HEK293 (cell line): ENCODE results near the gene DGKH.

Experiments
- ZBTB21 ChIP-seq: fragments of 450-650 bp; formaldehyde crosslinking; IDR thresholded peaks from 2 replicates; pipeline ENCODE4 v1.5.1; 2017; ENCODE audit warnings: missing biosample characterization, missing genetic modification characterization
- ZFP37 ChIP-seq: fragments of 450-650 bp; formaldehyde crosslinking; IDR thresholded peaks from 2 replicates; pipeline ENCODE4 v1.5.1; 2016; ENCODE audit warnings: missing biosample characterization, missing genetic modification characterization
- ZNF10 ChIP-seq: fragments of 450-650 bp; formaldehyde crosslinking; IDR thresholded peaks from 2 replicates; pipeline ENCODE4 v1.5.1; 2017; ENCODE audit warnings: missing biosample characterization, missing genetic modification characterization
- ZNF341 ChIP-seq: fragments of 450-650 bp; formaldehyde crosslinking; IDR thresholded peaks from 2 replicates; pipeline ENCODE4; 2016; ENCODE audit warnings: low read depth, missing biosample characterization, missing genetic modification characterization
- ZNF394 ChIP-seq: fragments of 450-650 bp; formaldehyde crosslinking; IDR thresholded peaks from 2 replicates; pipeline ENCODE4 v1.5.1; 2016; ENCODE audit warnings: missing biosample characterization, missing genetic modification characterization, mild to moderate bottlenecking, moderate library complexity, borderline replicate concordance
- ZNF501 ChIP-seq: fragments of 450-650 bp; formaldehyde crosslinking; IDR thresholded peaks from 2 replicates; pipeline ENCODE4 v1.5.1; 2016; ENCODE audit warnings: missing biosample characterization, missing genetic modification characterization
- ZNF596 ChIP-seq: fragments of 450-650 bp; IDR thresholded peaks from 2 replicates; pipeline ENCODE4 v1.5.0; 2018; ENCODE audit warnings: missing biosample characterization, mild to moderate bottlenecking, missing genetic modification characterization, moderate library complexity
- ZNF600 ChIP-seq: fragments of 450-650 bp; formaldehyde crosslinking; IDR thresholded peaks from 2 replicates; pipeline ENCODE4 v1.5.1; 2016; ENCODE audit warnings: missing biosample characterization, missing genetic modification characterization
- ZSCAN30 ChIP-seq: fragments of 450-650 bp; IDR thresholded peaks from 2 replicates; pipeline ENCODE4 v1.5.1; 2018; ENCODE audit warnings: missing biosample characterization, mild to moderate bottlenecking, missing genetic modification characterization, moderate library complexity
- TF ChIP-seq, protein P1 (sequence below): fragments of 450-650 bp; formaldehyde crosslinking; IDR thresholded peaks from 2 replicates; pipeline ENCODE4 v1.5.1; 2016; ENCODE audit warnings: missing biosample characterization, missing genetic modification characterization
- TF ChIP-seq, protein P2 (sequence below): fragments of 450-650 bp; formaldehyde crosslinking; IDR thresholded peaks from 2 replicates; pipeline ENCODE4 v1.5.1; 2016; ENCODE audit warnings: missing biosample characterization, missing genetic modification characterization
- TF ChIP-seq, protein P3 (sequence below): fragments of 450-650 bp; formaldehyde crosslinking; IDR thresholded peaks from 2 replicates; pipeline ENCODE4 v1.5.1; 2016; ENCODE audit warnings: missing biosample characterization, missing genetic modification characterization
- TF ChIP-seq, protein P4 (sequence below): fragments of 450-650 bp; formaldehyde crosslinking; IDR thresholded peaks from 2 replicates; pipeline ENCODE4 v1.5.1; 2016; ENCODE audit warnings: missing biosample characterization, missing genetic modification characterization
- TF ChIP-seq, protein P5 (sequence below): fragments of 450-650 bp; formaldehyde crosslinking; IDR thresholded peaks from 2 replicates; pipeline ENCODE4 v1.5.1; 2017; ENCODE audit warnings: missing biosample characterization, missing genetic modification characterization
- TF ChIP-seq, protein P6 (sequence below): fragments of 450-650 bp; formaldehyde crosslinking; IDR thresholded peaks from 2 replicates; pipeline ENCODE4 v1.5.1; 2016; ENCODE audit warnings: missing biosample characterization, missing genetic modification characterization

The DGKH gene

DNA sequence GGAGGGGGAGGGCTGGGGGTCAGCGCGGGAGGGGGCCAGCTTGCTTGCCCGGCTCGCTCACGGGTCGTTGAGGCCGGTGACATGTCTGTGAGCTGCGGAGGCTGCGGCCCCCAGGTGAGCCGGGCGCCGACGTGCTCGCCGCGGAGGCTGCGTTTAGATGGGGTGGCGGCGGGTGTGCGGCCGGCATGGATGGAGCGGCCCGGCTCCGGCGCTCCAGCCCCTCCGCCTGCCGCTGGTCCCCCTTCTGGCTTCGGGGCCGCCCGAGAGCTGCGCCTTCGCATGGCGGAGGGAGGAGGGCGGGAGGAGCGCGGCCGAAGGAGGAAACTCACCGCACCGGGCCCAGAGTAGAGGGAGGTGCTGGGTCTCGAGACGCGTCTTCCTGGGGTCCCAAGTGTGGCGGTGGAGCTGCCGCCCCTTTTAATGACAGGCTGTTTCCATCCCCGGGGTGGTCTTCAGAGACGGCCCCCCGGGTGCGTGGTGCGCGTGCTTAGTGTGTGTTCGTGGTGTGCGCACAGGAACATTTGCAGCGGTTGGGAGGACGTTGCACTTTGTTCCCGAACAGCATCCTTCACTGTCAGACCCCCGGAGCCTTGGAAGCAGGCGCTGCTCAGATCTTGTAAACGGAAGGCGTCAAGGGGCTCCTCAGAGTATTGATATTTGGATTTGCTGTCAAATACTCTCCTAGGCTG is 223.8 kb downstream of the DGKH start, which contains the start of gene AKAP11 (continued):
- TF ChIP-seq ZNF394 (tag by site-specific recombination) (0 out of 2 replicates have a peak, but pooled peaks have one; percentile 38), ZNF341 (tag by site-specific recombination) (peak; percentile 99), ZNF10 (peak; percentile 29; the same call in 1 of the 2 replicates), ZBTB21 (no peak), ZSCAN30 (tag by site-specific recombination) (peak; percentile 51), ZNF600 (tag by site-specific recombination) (peak; percentile 99), ZNF596 (tag by site-specific recombination) (peak; percentile 19; the same call in 1 of the 2 replicates), ZNF501 (tag by site-specific recombination) (peak; percentile 26; the same call in 1 of the 2 replicates), ZFP37 (tag by site-specific recombination) (peak; percentile 86; the same call in 1 of the 2 replicates)
- TF ChIP-seq, protein P1, sequence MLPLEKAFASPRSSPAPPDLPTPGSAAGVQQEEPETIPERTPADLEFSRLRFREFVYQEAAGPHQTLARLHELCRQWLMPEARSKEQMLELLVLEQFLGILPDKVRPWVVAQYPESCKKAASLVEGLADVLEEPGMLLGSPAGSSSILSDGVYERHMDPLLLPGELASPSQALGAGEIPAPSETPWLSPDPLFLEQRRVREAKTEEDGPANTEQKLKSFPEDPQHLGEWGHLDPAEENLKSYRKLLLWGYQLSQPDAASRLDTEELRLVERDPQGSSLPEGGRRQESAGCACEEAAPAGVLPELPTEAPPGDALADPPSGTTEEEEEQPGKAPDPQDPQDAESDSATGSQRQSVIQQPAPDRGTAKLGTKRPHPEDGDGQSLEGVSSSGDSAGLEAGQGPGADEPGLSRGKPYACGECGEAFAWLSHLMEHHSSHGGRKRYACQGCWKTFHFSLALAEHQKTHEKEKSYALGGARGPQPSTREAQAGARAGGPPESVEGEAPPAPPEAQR: no peak
- TF ChIP-seq, protein P2, sequence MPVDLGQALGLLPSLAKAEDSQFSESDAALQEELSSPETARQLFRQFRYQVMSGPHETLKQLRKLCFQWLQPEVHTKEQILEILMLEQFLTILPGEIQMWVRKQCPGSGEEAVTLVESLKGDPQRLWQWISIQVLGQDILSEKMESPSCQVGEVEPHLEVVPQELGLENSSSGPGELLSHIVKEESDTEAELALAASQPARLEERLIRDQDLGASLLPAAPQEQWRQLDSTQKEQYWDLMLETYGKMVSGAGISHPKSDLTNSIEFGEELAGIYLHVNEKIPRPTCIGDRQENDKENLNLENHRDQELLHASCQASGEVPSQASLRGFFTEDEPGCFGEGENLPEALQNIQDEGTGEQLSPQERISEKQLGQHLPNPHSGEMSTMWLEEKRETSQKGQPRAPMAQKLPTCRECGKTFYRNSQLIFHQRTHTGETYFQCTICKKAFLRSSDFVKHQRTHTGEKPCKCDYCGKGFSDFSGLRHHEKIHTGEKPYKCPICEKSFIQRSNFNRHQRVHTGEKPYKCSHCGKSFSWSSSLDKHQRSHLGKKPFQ: peak; percentile 51; the same call in 1 of the 2 replicates
- TF ChIP-seq, protein P3, sequence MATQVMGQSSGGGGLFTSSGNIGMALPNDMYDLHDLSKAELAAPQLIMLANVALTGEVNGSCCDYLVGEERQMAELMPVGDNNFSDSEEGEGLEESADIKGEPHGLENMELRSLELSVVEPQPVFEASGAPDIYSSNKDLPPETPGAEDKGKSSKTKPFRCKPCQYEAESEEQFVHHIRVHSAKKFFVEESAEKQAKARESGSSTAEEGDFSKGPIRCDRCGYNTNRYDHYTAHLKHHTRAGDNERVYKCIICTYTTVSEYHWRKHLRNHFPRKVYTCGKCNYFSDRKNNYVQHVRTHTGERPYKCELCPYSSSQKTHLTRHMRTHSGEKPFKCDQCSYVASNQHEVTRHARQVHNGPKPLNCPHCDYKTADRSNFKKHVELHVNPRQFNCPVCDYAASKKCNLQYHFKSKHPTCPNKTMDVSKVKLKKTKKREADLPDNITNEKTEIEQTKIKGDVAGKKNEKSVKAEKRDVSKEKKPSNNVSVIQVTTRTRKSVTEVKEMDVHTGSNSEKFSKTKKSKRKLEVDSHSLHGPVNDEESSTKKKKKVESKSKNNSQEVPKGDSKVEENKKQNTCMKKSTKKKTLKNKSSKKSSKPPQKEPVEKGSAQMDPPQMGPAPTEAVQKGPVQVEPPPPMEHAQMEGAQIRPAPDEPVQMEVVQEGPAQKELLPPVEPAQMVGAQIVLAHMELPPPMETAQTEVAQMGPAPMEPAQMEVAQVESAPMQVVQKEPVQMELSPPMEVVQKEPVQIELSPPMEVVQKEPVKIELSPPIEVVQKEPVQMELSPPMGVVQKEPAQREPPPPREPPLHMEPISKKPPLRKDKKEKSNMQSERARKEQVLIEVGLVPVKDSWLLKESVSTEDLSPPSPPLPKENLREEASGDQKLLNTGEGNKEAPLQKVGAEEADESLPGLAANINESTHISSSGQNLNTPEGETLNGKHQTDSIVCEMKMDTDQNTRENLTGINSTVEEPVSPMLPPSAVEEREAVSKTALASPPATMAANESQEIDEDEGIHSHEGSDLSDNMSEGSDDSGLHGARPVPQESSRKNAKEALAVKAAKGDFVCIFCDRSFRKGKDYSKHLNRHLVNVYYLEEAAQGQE (tag by site-specific recombination): peak; percentile 31; the same call in 1 of the 2 replicates
- TF ChIP-seq, protein P4, sequence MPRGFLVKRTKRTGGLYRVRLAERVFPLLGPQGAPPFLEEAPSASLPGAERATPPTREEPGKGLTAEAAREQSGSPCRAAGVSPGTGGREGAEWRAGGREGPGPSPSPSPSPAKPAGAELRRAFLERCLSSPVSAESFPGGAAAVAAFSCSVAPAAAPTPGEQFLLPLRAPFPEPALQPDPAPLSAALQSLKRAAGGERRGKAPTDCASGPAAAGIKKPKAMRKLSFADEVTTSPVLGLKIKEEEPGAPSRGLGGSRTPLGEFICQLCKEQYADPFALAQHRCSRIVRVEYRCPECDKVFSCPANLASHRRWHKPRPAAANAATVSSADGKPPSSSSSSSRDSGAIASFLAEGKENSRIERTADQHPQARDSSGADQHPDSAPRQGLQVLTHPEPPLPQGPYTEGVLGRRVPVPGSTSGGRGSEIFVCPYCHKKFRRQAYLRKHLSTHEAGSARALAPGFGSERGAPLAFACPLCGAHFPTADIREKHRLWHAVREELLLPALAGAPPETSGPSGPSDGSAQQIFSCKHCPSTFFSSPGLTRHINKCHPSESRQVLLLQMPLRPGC: peak; percentile 43; the same call in 1 of the 2 replicates
- TF ChIP-seq, protein P5, sequence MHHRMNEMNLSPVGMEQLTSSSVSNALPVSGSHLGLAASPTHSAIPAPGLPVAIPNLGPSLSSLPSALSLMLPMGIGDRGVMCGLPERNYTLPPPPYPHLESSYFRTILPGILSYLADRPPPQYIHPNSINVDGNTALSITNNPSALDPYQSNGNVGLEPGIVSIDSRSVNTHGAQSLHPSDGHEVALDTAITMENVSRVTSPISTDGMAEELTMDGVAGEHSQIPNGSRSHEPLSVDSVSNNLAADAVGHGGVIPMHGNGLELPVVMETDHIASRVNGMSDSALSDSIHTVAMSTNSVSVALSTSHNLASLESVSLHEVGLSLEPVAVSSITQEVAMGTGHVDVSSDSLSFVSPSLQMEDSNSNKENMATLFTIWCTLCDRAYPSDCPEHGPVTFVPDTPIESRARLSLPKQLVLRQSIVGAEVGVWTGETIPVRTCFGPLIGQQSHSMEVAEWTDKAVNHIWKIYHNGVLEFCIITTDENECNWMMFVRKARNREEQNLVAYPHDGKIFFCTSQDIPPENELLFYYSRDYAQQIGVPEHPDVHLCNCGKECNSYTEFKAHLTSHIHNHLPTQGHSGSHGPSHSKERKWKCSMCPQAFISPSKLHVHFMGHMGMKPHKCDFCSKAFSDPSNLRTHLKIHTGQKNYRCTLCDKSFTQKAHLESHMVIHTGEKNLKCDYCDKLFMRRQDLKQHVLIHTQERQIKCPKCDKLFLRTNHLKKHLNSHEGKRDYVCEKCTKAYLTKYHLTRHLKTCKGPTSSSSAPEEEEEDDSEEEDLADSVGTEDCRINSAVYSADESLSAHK (tag by site-specific recombination): no peak
- TF ChIP-seq, protein P6, sequence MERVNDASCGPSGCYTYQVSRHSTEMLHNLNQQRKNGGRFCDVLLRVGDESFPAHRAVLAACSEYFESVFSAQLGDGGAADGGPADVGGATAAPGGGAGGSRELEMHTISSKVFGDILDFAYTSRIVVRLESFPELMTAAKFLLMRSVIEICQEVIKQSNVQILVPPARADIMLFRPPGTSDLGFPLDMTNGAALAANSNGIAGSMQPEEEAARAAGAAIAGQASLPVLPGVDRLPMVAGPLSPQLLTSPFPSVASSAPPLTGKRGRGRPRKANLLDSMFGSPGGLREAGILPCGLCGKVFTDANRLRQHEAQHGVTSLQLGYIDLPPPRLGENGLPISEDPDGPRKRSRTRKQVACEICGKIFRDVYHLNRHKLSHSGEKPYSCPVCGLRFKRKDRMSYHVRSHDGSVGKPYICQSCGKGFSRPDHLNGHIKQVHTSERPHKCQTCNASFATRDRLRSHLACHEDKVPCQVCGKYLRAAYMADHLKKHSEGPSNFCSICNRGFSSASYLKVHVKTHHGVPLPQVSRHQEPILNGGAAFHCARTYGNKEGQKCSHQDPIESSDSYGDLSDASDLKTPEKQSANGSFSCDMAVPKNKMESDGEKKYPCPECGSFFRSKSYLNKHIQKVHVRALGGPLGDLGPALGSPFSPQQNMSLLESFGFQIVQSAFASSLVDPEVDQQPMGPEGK: peak; percentile 81
- TF ChIP-seq, all 188 proteins: peak for 41
